A549 (cell line): Measurements from ENCODE around the gene TTC4. TPM values are rescaled to one million over a fixed set of nuclear protein-coding genes. Genes with fewer than 3 reads are reported as not detected.

Experiments used
- ATAC-seq, 2 experiments: fragments of 200-7000 bp in 1 of 2; fragments of >200 bp in 1 of 2; cut with Nextera tagmentation in 1 of 2; cut with Tn5 transposase in 1 of 2; 3 replicates each; pipeline versions ENCODE4 v1.8.0 to v1.9.1; 2018 to 2020; ENCODE audit warnings: mild to moderate bottlenecking in 1 of 2, moderate library complexity in 1 of 2
- CTCF ChIA-PET: fragments of 300-600 bp; sonication (Branson Sonifier 250); formaldehyde crosslinking; extraction: SDS; loops from one replicate; lab custom pipeline; 2021; ENCODE audit warnings: antibody characterized with exemption, inconsistent platforms; lab: Yijun Ruan, JAX
- POLR2A ChIA-PET: fragments of 350-600 bp; formaldehyde crosslinking; extraction: SDS; loops from one replicate; lab custom pipeline; 2021; ENCODE audit warnings: antibody characterized with exemption, inconsistent platforms; lab: Yijun Ruan, JAX
- DNase-seq, 2 experiments: peaks; one replicate each; pipeline versions ENCODE4 v3.0.0 to v3.0.0-alpha.2; 2011 to 2016; ENCODE audit warnings: low read depth in 1 of 2, low spot score in 1 of 2
- FAIRE-seq: peaks from 2 replicates; lab custom pipeline; 2011; peaks lifted over from hg19 to GRCh38; lab: Jason Lieb, UNC
- H3K27ac ChIP-seq, 2 experiments: fragments of >200 bp; sonication (Bioruptor Twin); formaldehyde crosslinking; 3 replicates each; pipeline ENCODE4 v1.5.1; 2016 to 2017
- H3K4me1 ChIP-seq: fragments of >200 bp; sonication (Bioruptor Twin); formaldehyde crosslinking; 3 replicates; pipeline ENCODE4 v1.6.1; 2016
- H3K4me2 ChIP-seq: fragments of >200 bp; sonication (Bioruptor Twin); formaldehyde crosslinking; 3 replicates; pipeline ENCODE4 v1.6.1; 2016
- H3K4me3 ChIP-seq: fragments of >200 bp; sonication (Bioruptor Twin); formaldehyde crosslinking; 3 replicates; pipeline ENCODE4 v1.5.1; 2016
- H3K9me3 ChIP-seq: fragments of >200 bp; sonication (Bioruptor Twin); formaldehyde crosslinking; 3 replicates; pipeline ENCODE4 v1.6.1; 2016
- CBX2 ChIP-seq: fragments of 200-600 bp; sonication (generic); IDR thresholded peaks from 2 replicates; pipeline ENCODE4 v1.6.1; 2016; ENCODE audit warnings: low read depth, mild to moderate bottlenecking, borderline replicate concordance
- CBX8 ChIP-seq: fragments of 200-600 bp; sonication (generic); IDR thresholded peaks from 2 replicates; pipeline ENCODE4 v1.6.1; 2016
- CTCF ChIP-seq: fragments of >200 bp; sonication (Bioruptor Twin); formaldehyde crosslinking; IDR thresholded peaks from 3 replicates; pipeline ENCODE4 v1.5.1; 2016
- E2F6 ChIP-seq: IDR thresholded peaks from 2 replicates; pipeline ENCODE4 v1.6.1; 2012; ENCODE audit warnings: low read depth, borderline replicate concordance
- EHF ChIP-seq: fragments of 250-450 bp; sonication (Bioruptor Pico); IDR thresholded peaks from 2 replicates; pipeline ENCODE4 v1.5.0; 2020; ENCODE audit warnings: mild to moderate bottlenecking
- FOSL2 ChIP-seq, 2 experiments: fragments of 450-650 bp in 1 of 2; fragments of >200 bp in 1 of 2; sonication (Bioruptor Twin) in 1 of 2; formaldehyde crosslinking; IDR thresholded peaks; 2 replicates each; pipeline versions ENCODE4 v1.5.0 to v1.6.1; 2016 to 2020; ENCODE audit warnings: mild to moderate bottlenecking in 1 of 2, moderate library complexity in 1 of 2
- HES2 ChIP-seq: fragments of >200 bp; sonication (Bioruptor Twin); formaldehyde crosslinking; IDR thresholded peaks from 2 replicates; pipeline ENCODE4 v1.6.1; 2016
- HMGXB4 ChIP-seq: fragments of 250-450 bp; sonication (Bioruptor Pico); IDR thresholded peaks from 2 replicates; pipeline ENCODE4 v1.5.0; 2021; ENCODE audit warnings: mild to moderate bottlenecking, moderate library complexity, borderline replicate concordance
- HOXA7 ChIP-seq: fragments of 250-450 bp; sonication (Bioruptor Pico); IDR thresholded peaks from 2 replicates; pipeline ENCODE4 v1.5.0; 2020; ENCODE audit warnings: mild to moderate bottlenecking, moderate library complexity
- JUNB ChIP-seq: fragments of >200 bp; sonication (Bioruptor Twin); formaldehyde crosslinking; IDR thresholded peaks from 2 replicates; pipeline ENCODE4 v1.6.1; 2016
- KDM1A ChIP-seq: fragments of 200-600 bp; sonication (generic); IDR thresholded peaks from 2 replicates; pipeline ENCODE4 v1.6.1; 2016; ENCODE audit warnings: low read depth, mild to moderate bottlenecking
- KDM5A ChIP-seq: fragments of 200-600 bp; sonication (generic); IDR thresholded peaks from 2 replicates; pipeline ENCODE4 v1.6.1; 2016; ENCODE audit warnings: antibody characterized with exemption, mild to moderate bottlenecking
- MAFK ChIP-seq: fragments of 450-650 bp; IDR thresholded peaks from 2 replicates; pipeline ENCODE4 v1.6.1; 2014; ENCODE audit not compliant: partially characterized antibody
- MAX ChIP-seq: IDR thresholded peaks from 2 replicates; pipeline ENCODE4 v1.6.1; 2012
- NPAS2 ChIP-seq: fragments of 250-450 bp; sonication (Bioruptor Pico); IDR thresholded peaks from 2 replicates; pipeline ENCODE4 v1.8.0; 2022; ENCODE audit warnings: mild to moderate bottlenecking, moderate library complexity, borderline replicate concordance
- NR3C1 ChIP-seq: fragments of >200 bp; sonication (Bioruptor Twin); formaldehyde crosslinking; IDR thresholded peaks from 3 replicates; pipeline ENCODE4 v1.6.1; 2017
- RARB ChIP-seq: fragments of 250-450 bp; sonication (Bioruptor Pico); IDR thresholded peaks from 2 replicates; pipeline ENCODE4 v1.8.0; 2021; ENCODE audit warnings: mild to moderate bottlenecking, moderate library complexity
- RFX5 ChIP-seq: fragments of 450-650 bp; IDR thresholded peaks from 2 replicates; pipeline ENCODE4 v1.7.1; 2014; ENCODE audit warnings: antibody characterized with exemption, mild to moderate bottlenecking, moderate library complexity
- RNF2 ChIP-seq: fragments of 200-600 bp; sonication (generic); IDR thresholded peaks from 2 replicates; pipeline ENCODE4 v1.6.1; 2016; ENCODE audit warnings: low read depth, mild to moderate bottlenecking, antibody characterized with exemption, moderate library complexity, borderline replicate concordance
- TP53 ChIP-seq: fragments of 250-450 bp; sonication (Bioruptor Pico); IDR thresholded peaks from 2 replicates; pipeline ENCODE4 v1.5.0; 2021; ENCODE audit warnings: mild to moderate bottlenecking, moderate library complexity
- USF2 ChIP-seq: fragments of 450-650 bp; IDR thresholded peaks from 2 replicates; pipeline ENCODE4 v1.6.1; 2014; ENCODE audit warnings: antibody characterized with exemption
- ZFP36 ChIP-seq: fragments of 450-650 bp; IDR thresholded peaks from 2 replicates; pipeline ENCODE4 v1.6.1; 2014; ENCODE audit warnings: borderline replicate concordance; ENCODE audit not compliant: partially characterized antibody
- ZNF302 ChIP-seq: fragments of 250-450 bp; sonication (Bioruptor Pico); IDR thresholded peaks from 2 replicates; pipeline ENCODE4 v1.9.0; 2021; ENCODE audit warnings: inconsistent platforms, mild to moderate bottlenecking, moderate library complexity
- ZSCAN20 ChIP-seq: fragments of 250-450 bp; sonication (Bioruptor Pico); IDR thresholded peaks from 2 replicates; pipeline ENCODE4 v1.8.0; 2022; ENCODE audit warnings: mild to moderate bottlenecking, moderate library complexity
- WGBS: methylation state at CpG from one replicate; pipeline ENCODE4 v1.1.6; 2017; ENCODE audit errors: missing lambda C conversion rate; 5-methylcytosine and 5-hydroxymethylcytosine counted together
- polyA plus RNA-seq, 4 experiments: library from polyadenylated mRNA; depleted of rRNA in 3 of 4; stranded (reverse); fragments of >200 nt; fragmentation: RNase III in 1 of 4; extraction: RNeasy Plus Mini Kit Qiagen cat#74134 plus additional on column Dnase treatment in 1 of 4; gene quantifications; 2 replicates in 3 of 4; 3 replicates in 1 of 4; pipeline ENCODE4 v1.2.3, GENCODE V29; 2011 to 2017

TTC4 gene
- polyA plus RNA-seq, 2 of the 4 experiments (the other 2 are of a cell fraction): 20.4 to 27.1 TPM

GRCh38 chr1:54714881-54715492 lies 674 bp upstream of the TTC4 start:
- no peaks in the 10 kb centered on the region for H3K4me1 ChIP-seq
- WGBS: 93% methylated on average over 6 of the region's 7 CpGs
- CTCF ChIA-PET: interaction anchor here (1.4 kb wide), 1 partner anchor 22 kb away, joined by 3 read pairs; no protein-coding TSS in a partner anchor
- DNase-seq (no peak), FAIRE-seq (no peak), ATAC-seq (peak; percentile 8 to 12; a peak in 2 of 6 replicates)
- TF ChIP-seq KDM1A (no peak), JUNB (no peak), HES2 (no peak), ZNF302 (CRISPR knock-in tag) (no peak), MAFK (no peak), TP53 (CRISPR knock-in tag) (no peak), CBX2 (no peak), NR3C1 (no peak), HOXA7 (CRISPR knock-in tag) (no peak), ZSCAN20 (CRISPR knock-in tag) (no peak), USF2 (no peak), RFX5 (no peak), MAX (no peak), ZFP36 (no peak), RARB (CRISPR knock-in tag) (no peak), CTCF (no peak)
- peak overlapping the region; percentile 60 for H3K4me2 ChIP-seq
- H3K27ac ChIP-seq: peak overlapping the region; percentile 82 to 89; a peak in 5 of 6 replicates
- peak overlapping the region; percentile 74; the same call in 2 of the 3 replicates for H3K4me3 ChIP-seq
- POLR2A ChIA-PET: interaction anchor here (0.6 to 1.4 kb wide), 2 partner anchors 9 to 759 kb away, joined by 3 read pairs; no protein-coding TSS in a partner anchor
- no peaks in the 10 kb centered on the region for H3K9me3 ChIP-seq

GRCh38 chr1:54716299-54717047 lies 812 bp downstream of the TTC4 start:
- Histone ChIP-seq H3K4me1 (no peaks in the 10 kb centered on the region), H3K9me3 (no peaks in the 10 kb centered on the region), H3K4me2 (peak overlapping the region; percentile 79), H3K4me3 (peak overlapping the region; percentile 74)
- ATAC-seq (peak in 1 of 2 experiments; percentile 13; a peak in 2 of 6 replicates), FAIRE-seq (no peak)
- WGBS: 4% methylated on average over 8 of the region's 8 CpGs
- CTCF ChIA-PET: interaction anchor here (0.6 to 1.4 kb wide), 2 partner anchors 23 to 232 kb away, joined by 3 to 4 read pairs; no protein-coding TSS in a partner anchor
- TF ChIP-seq HOXA7 (CRISPR knock-in tag) (no peak), FOSL2 (IDR thresholded peaks at IDR 0.05) (no peak), FOSL2 (CRISPR knock-in tag; IDR thresholded peaks at IDR 0.05) (peak; percentile 47)
- TF ChIP-seq, all 56 proteins: peak for 1
- no peak for DNase-seq
- POLR2A ChIA-PET: interaction anchor here (1.4 kb wide), 1 partner anchor 11 kb away, joined by 3 read pairs; no protein-coding TSS in a partner anchor
- H3K27ac ChIP-seq: peak overlapping the region; percentile 82 to 89

GRCh38 chr1:54721719-54722118 lies 6.1 kb downstream of the TTC4 start:
- POLR2A ChIA-PET: no interaction called here
- H3K9me3 ChIP-seq: no peaks in the 10 kb centered on the region
- no peak for TF ChIP-seq CBX8
- TF ChIP-seq ZFP36: no peak
- no peak for TF ChIP-seq EHF (CRISPR knock-in tag)
- no peak for TF ChIP-seq E2F6
- no peak for TF ChIP-seq NPAS2 (CRISPR knock-in tag)
- no peak for TF ChIP-seq MAX
- no peak for TF ChIP-seq HES2
- no peak for TF ChIP-seq FOSL2 (IDR thresholded peaks at IDR 0.05)
- no peak for TF ChIP-seq FOSL2 (CRISPR knock-in tag; IDR thresholded peaks at IDR 0.05)
- no peak for TF ChIP-seq KDM5A
- no peak for TF ChIP-seq RNF2
- no peak for TF ChIP-seq HMGXB4 (CRISPR knock-in tag)
- H3K4me3 ChIP-seq: no peak overlapping the region
- H3K27ac ChIP-seq: no peak overlapping the region
- no peaks in the 10 kb centered on the region for H3K4me1 ChIP-seq
- no peak for DNase-seq
- no peak for FAIRE-seq
- CTCF ChIA-PET: interaction anchor here (0.7 kb wide), 1 partner anchor 9 kb away, joined by 3 read pairs; no protein-coding TSS in a partner anchor
- no peak overlapping the region for H3K4me2 ChIP-seq
- no peak for ATAC-seq
